RWPE1 (cell line): Measurements from ENCODE around the gene SLC35A4.

ENCODE experiments used
- CTCF ChIA-PET: fragments of 350-600 bp; sonication (Branson Sonifier 250); formaldehyde crosslinking; extraction: SDS; loops from one replicate; lab custom pipeline; 2021; lab: Yijun Ruan, JAX
- POLR2A ChIA-PET: fragments of 400-600 bp; formaldehyde crosslinking; extraction: SDS; loops from one replicate; lab custom pipeline; 2020; ENCODE audit warnings: antibody characterized with exemption; ENCODE audit not compliant: low non-redundant PET; lab: Yijun Ruan, JAX
- DNase-seq: peaks from one replicate; pipeline ENCODE4 v3.0.0; 2012; ENCODE audit warnings: low spot score
- H3K27ac ChIP-seq: fragments of 450-650 bp; 2 replicates; pipeline ENCODE4 v1.5.1; 2017
- TF ChIP-seq, protein P1 (sequence below): fragments of 450-650 bp; conservative IDR thresholded peaks from 2 replicates; pipeline ENCODE4 v1.5.1; 2017; ENCODE audit warnings: low read depth, mild to moderate bottlenecking

SLC35A4 gene

GRCh38 chr5:140565024-140565779 is 574 bp downstream of the SLC35A4 start:
- POLR2A ChIA-PET: interaction anchor here (0.7 to 2.1 kb wide), 4 partner anchors 18 to 108 kb away, joined by 3 to 7 read pairs (median 3); partner anchors contain the start of genes EIF4EBP3, IK and NDUFA2
- peak overlapping the region; percentile 92 for H3K27ac ChIP-seq
- CTCF ChIA-PET: interaction anchor here (0.5 to 1.4 kb wide), 6 partner anchors 12 to 171 kb away, joined by 3 to 5 read pairs (median 4); partner anchors contain the start of genes NDUFA2, TMCO6 and WDR55
- TF ChIP-seq, protein P1, sequence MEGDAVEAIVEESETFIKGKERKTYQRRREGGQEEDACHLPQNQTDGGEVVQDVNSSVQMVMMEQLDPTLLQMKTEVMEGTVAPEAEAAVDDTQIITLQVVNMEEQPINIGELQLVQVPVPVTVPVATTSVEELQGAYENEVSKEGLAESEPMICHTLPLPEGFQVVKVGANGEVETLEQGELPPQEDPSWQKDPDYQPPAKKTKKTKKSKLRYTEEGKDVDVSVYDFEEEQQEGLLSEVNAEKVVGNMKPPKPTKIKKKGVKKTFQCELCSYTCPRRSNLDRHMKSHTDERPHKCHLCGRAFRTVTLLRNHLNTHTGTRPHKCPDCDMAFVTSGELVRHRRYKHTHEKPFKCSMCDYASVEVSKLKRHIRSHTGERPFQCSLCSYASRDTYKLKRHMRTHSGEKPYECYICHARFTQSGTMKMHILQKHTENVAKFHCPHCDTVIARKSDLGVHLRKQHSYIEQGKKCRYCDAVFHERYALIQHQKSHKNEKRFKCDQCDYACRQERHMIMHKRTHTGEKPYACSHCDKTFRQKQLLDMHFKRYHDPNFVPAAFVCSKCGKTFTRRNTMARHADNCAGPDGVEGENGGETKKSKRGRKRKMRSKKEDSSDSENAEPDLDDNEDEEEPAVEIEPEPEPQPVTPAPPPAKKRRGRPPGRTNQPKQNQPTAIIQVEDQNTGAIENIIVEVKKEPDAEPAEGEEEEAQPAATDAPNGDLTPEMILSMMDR: no peak
- peak; percentile 26 for DNase-seq

- TF ChIP-seq, protein P1: no peak
- ChIA-PET POLR2A (interaction anchor here (0.7 to 2.1 kb wide), 5 partner anchors 8 to 107 kb away, joined by 3 to 7 read pairs (median 3); partner anchors contain the start of genes EIF4EBP3, IK, NDUFA2 and SRA1), CTCF (interaction anchor here (0.5 to 0.7 kb wide), 3 partner anchors 74 to 171 kb away, joined by 3 to 5 read pairs (median 3); partner anchors contain the start of genes TMCO6 and WDR55)
- peak; percentile 44 for DNase-seq
- H3K27ac ChIP-seq: peak overlapping the region; percentile 61
Measured at GRCh38 chr5:140565780-140566095, 1.1 kb downstream of the SLC35A4 start.

DNA sequence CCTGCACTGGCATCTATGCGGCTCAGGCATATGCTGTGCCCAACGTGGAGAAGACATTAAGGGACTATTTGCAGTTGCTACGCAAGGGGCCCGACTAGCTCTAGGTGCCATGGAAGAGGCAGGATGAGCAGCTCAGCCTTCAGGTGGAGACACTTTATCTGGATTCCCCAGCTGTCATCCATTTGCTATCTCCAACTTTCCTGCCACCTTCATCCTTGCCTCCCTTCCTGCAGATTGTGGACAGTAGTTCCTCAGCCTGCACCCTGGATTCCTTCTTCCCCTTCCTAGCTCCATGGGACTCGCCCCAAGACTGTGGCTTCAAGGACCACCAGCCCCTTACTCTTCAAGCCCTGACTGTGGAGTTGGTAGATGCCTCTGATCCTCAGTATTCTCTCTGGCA is 2.0 kb downstream of the SLC35A4 start:
- DNase-seq: no peak
- POLR2A ChIA-PET: interaction anchor here (0.6 to 2.1 kb wide), 3 partner anchors 9 to 159 kb away, joined by 3 to 7 read pairs (median 4); partner anchors contain the start of genes IK, NDUFA2 and SRA1
- peak overlapping the region; percentile 61 for H3K27ac ChIP-seq
- CTCF ChIA-PET: interaction anchor here (1.5 kb wide), 1 partner anchor 11 kb away, joined by 3 read pairs; no protein-coding TSS in a partner anchor
- TF ChIP-seq, protein P1: no peak

GRCh38 chr5:140567136-140567818 is 2.6 kb downstream of the SLC35A4 start:
- H3K27ac ChIP-seq: peak overlapping the region; percentile 61; the same call in 1 of the 2 replicates
- DNase-seq: no peak
- POLR2A ChIA-PET: interaction anchor here (0.6 kb wide), 1 partner anchor 158 kb away, joined by 4 read pairs; no protein-coding TSS in a partner anchor
- CTCF ChIA-PET: interaction anchor here (1.5 kb wide), 1 partner anchor 11 kb away, joined by 3 read pairs; no protein-coding TSS in a partner anchor
- TF ChIP-seq, protein P1: no peak

DNA sequence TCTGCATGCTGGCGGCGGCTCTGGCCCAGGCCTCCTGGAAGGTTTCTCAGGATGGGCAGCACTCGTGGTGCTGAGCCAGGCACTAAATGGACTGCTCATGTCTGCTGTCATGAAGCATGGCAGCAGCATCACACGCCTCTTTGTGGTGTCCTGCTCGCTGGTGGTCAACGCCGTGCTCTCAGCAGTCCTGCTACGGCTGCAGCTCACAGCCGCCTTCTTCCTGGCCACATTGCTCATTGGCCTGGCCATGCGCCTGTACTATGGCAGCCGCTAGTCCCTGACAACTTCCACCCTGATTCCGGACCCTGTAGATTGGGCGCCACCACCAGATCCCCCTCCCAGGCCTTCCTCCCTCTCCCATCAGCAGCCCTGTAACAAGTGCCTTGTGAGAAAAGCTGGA is 3.2 kb downstream of the SLC35A4 start:
- CTCF ChIA-PET: no interaction called here
- POLR2A ChIA-PET: no interaction called here
- no peak overlapping the region for H3K27ac ChIP-seq
- TF ChIP-seq, protein P1: no peak
- DNase-seq: no peak

GRCh38 chr5:140568443-140569063 is 3.9 kb downstream of the SLC35A4 start:
- ChIA-PET POLR2A (no interaction called here), CTCF (no interaction called here)
- peak overlapping the region; percentile 23 for H3K27ac ChIP-seq
- TF ChIP-seq, protein P1: no peak
- no peak for DNase-seq
